Bone marrow (tissue), 2 donors: ENCODE measurements around the gene RPS21.
A peak's percentile ranks its signal among the peaks of the same experiment; 100 is the strongest.

Experiments
- DNase-seq, 2 donors: peaks; one replicate each; lab custom pipeline; 2025; lab: John Stamatoyannopoulos, UW

The RPS21 gene

GRCh38 chr20:62396367-62397239 is 9.7 kb downstream of the RPS21 start:
- no peak for DNase-seq

- no peak for DNase-seq
Measured at GRCh38 chr20:62398120-62398821, 11.4 kb downstream of the RPS21 start.

- DNase-seq = no peak
Measured at GRCh38 chr20:62400021-62400420, 13.1 kb downstream of the RPS21 start.

GRCh38 chr20:62400541-62400940 is 13.6 kb downstream of the RPS21 start:
- DNase-seq = no peak

GRCh38 chr20:62401331-62401779 is 14.5 kb downstream of the RPS21 start:
- DNase-seq = no peak

- DNase-seq = no peak
Measured at GRCh38 chr20:62402456-62403150, 15.7 kb downstream of the RPS21 start.

- DNase-seq = no peak
Measured at GRCh38 chr20:62403331-62403730, 16.4 kb downstream of the RPS21 start.

- no peak for DNase-seq
Measured at GRCh38 chr20:62404112-62404665, 17.3 kb downstream of the RPS21 start.

- no peak for DNase-seq
Measured at GRCh38 chr20:62404761-62405107, 17.8 kb downstream of the RPS21 start.

- peak in 1 of 2 donors; percentile 14 for DNase-seq
Measured at GRCh38 chr20:62405108-62405980, 18.4 kb downstream of the RPS21 start.

GRCh38 chr20:62405981-62406513 is 19.1 kb downstream of the RPS21 start:
- DNase-seq = no peak

GRCh38 chr20:62406635-62407176 is 19.8 kb downstream of the RPS21 start:
- no peak for DNase-seq

GRCh38 chr20:62407221-62407992 is 20.5 kb downstream of the RPS21 start, which contains the start of gene CABLES2:
Gene CABLES2 (minus strand): TSS chr20:62407285. CDS start chr20:62407276, 9 bp downstream.
- DNase-seq = peak; percentile 74 to 80

GRCh38 chr20:62408055-62408454 is 21.2 kb downstream of the RPS21 start:
- DNase-seq = no peak

GRCh38 chr20:62408640-62409039 is 21.7 kb downstream of the RPS21 start:
- no peak for DNase-seq

- no peak for DNase-seq
Measured at GRCh38 chr20:62409086-62409853, 22.4 kb downstream of the RPS21 start.

- DNase-seq = peak in 1 of 2 donors; percentile 30
Measured at GRCh38 chr20:62409931-62410745, 23.2 kb downstream of the RPS21 start.
